ENCODE results near the gene MS4A5.

The MS4A5 gene, protein sequence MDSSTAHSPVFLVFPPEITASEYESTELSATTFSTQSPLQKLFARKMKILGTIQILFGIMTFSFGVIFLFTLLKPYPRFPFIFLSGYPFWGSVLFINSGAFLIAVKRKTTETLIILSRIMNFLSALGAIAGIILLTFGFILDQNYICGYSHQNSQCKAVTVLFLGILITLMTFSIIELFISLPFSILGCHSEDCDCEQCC

GRCh38 chr11:60429272-60429671 lies at the start of gene MS4A5:
Gene MS4A5, plus strand, starts transcription at chr11:60429572. Its CDS starts 103 bp downstream, at chr11:60429675.
- Histone ChIP-seq H3K9ac (ENCODE audit: low read length) (no peak within 1 kb of the TSS), H3K4me2 (ENCODE audit: low read depth, low read length) (no peak within 1 kb of the TSS), H4K20me1 (ENCODE audit: insufficient read depth, low read length) (no peaks in the 10 kb centered on the region), H3K4me3 (ENCODE audit: low read length) (no peak within 1 kb of the TSS), H3K9me3 (replicated peaks; ENCODE audit: insufficient read depth, low read length) (no peaks in the 10 kb centered on the region), H3K9me2 (replicated peaks; ENCODE audit: insufficient read depth, low read length) (no peaks in the 10 kb centered on the region), H3K27ac (ENCODE audit: low read length) (no peak within 1 kb of the TSS), H3K79me2 (ENCODE audit: low read length) (no peaks in the 10 kb centered on the region), H3F3A (ENCODE audit: insufficient read depth, low read length) (no peaks in the 10 kb centered on the region), H2AFZ (ENCODE audit: low read length) (no peak within 1 kb of the TSS), H3K36me3 (replicated peaks; ENCODE audit: insufficient read depth, low read length) (no peaks in the 10 kb centered on the region), H3K4me1 (ENCODE audit: low read length) (no peaks in the 10 kb centered on the region), H3K27me3 (replicated peaks; ENCODE audit: insufficient read depth, low read length) (no peaks in the 10 kb centered on the region)
- DNase-seq = no peak
- TF ChIP-seq EZH2 (optimal IDR thresholded peaks at IDR 0.05; ENCODE audit: low read depth, low read length) (no peak), EZH2phosphoT487 (IDR thresholded peaks at IDR 0.05; ENCODE audit: low read length) (no peak)
- TF ChIP-seq, protein P1, sequence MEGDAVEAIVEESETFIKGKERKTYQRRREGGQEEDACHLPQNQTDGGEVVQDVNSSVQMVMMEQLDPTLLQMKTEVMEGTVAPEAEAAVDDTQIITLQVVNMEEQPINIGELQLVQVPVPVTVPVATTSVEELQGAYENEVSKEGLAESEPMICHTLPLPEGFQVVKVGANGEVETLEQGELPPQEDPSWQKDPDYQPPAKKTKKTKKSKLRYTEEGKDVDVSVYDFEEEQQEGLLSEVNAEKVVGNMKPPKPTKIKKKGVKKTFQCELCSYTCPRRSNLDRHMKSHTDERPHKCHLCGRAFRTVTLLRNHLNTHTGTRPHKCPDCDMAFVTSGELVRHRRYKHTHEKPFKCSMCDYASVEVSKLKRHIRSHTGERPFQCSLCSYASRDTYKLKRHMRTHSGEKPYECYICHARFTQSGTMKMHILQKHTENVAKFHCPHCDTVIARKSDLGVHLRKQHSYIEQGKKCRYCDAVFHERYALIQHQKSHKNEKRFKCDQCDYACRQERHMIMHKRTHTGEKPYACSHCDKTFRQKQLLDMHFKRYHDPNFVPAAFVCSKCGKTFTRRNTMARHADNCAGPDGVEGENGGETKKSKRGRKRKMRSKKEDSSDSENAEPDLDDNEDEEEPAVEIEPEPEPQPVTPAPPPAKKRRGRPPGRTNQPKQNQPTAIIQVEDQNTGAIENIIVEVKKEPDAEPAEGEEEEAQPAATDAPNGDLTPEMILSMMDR (IDR thresholded peaks at IDR 0.05; ENCODE audit: low read length) = no peak

GRCh38 chr11:60389279-60389910 lies 40.0 kb upstream of the MS4A5 start:
- Histone ChIP-seq H3K36me3 (replicated peaks; ENCODE audit: insufficient read depth, low read length) (no peaks in the 10 kb centered on the region), H4K20me1 (ENCODE audit: insufficient read depth, low read length) (no peaks in the 10 kb centered on the region), H2AFZ (ENCODE audit: low read length) (no peak overlapping the region), H3K9ac (ENCODE audit: low read length) (no peak overlapping the region), H3K4me3 (ENCODE audit: low read length) (no peak overlapping the region), H3K27ac (ENCODE audit: low read length) (no peak overlapping the region), H3K4me2 (ENCODE audit: low read depth, low read length) (no peak overlapping the region), H3K27me3 (replicated peaks; ENCODE audit: insufficient read depth, low read length) (no peaks in the 10 kb centered on the region), H3F3A (ENCODE audit: insufficient read depth, low read length) (no peaks in the 10 kb centered on the region), H3K4me1 (ENCODE audit: low read length) (no peaks in the 10 kb centered on the region), H3K9me3 (replicated peaks; ENCODE audit: insufficient read depth, low read length) (no peaks in the 10 kb centered on the region), H3K79me2 (ENCODE audit: low read length) (no peaks in the 10 kb centered on the region), H3K9me2 (replicated peaks; ENCODE audit: insufficient read depth, low read length) (no peaks in the 10 kb centered on the region)
- no peak for TF ChIP-seq EZH2 (optimal IDR thresholded peaks at IDR 0.05; ENCODE audit: low read depth, low read length)
- TF ChIP-seq EZH2phosphoT487 (IDR thresholded peaks at IDR 0.05; ENCODE audit: low read length) = no peak
- TF ChIP-seq, protein P1 (IDR thresholded peaks at IDR 0.05; ENCODE audit: low read length) = no peak
- no peak for DNase-seq

- Histone ChIP-seq H3K27me3 (replicated peaks; ENCODE audit: insufficient read depth, low read length) (no peaks in the 10 kb centered on the region), H3K4me1 (ENCODE audit: low read length) (no peaks in the 10 kb centered on the region), H3K9me2 (replicated peaks; ENCODE audit: insufficient read depth, low read length) (no peaks in the 10 kb centered on the region), H4K20me1 (ENCODE audit: insufficient read depth, low read length) (no peaks in the 10 kb centered on the region), H3K9me3 (replicated peaks; ENCODE audit: insufficient read depth, low read length) (no peaks in the 10 kb centered on the region), H3K4me2 (ENCODE audit: low read depth, low read length) (no peak overlapping the region), H3K36me3 (replicated peaks; ENCODE audit: insufficient read depth, low read length) (no peaks in the 10 kb centered on the region), H3F3A (ENCODE audit: insufficient read depth, low read length) (no peaks in the 10 kb centered on the region), H3K4me3 (ENCODE audit: low read length) (no peak overlapping the region), H3K27ac (ENCODE audit: low read length) (no peak overlapping the region), H3K9ac (ENCODE audit: low read length) (no peak overlapping the region), H3K79me2 (ENCODE audit: low read length) (no peaks in the 10 kb centered on the region), H2AFZ (ENCODE audit: low read length) (no peak overlapping the region)
- TF ChIP-seq, protein P1 (IDR thresholded peaks at IDR 0.05; ENCODE audit: low read length) = no peak
- TF ChIP-seq EZH2phosphoT487 (IDR thresholded peaks at IDR 0.05; ENCODE audit: low read length) (no peak), EZH2 (optimal IDR thresholded peaks at IDR 0.05; ENCODE audit: low read depth, low read length) (no peak)
- DNase-seq = no peak
Measured at GRCh38 chr11:60390419-60390818, 39.0 kb upstream of the MS4A5 start.

All from MM.1S (cell line).